ENCODE data around the gene NRSN2.
A peak's percentile ranks its signal among the peaks of the same experiment; 100 is the strongest.
"Not testable (repeated sequence)": the region's sequence is repeated elsewhere in the genome, so short reads cannot be mapped to it uniquely, and the experiment has no call there.

The NRSN2 gene

GRCh38 chr20:375265-375889, 28.5 kb downstream of the NRSN2 start:
- DNase-seq (ENCODE audit: low spot score) = no peak

- no peak for DNase-seq (ENCODE audit: low spot score)
These were observed 29.2 kb downstream of the NRSN2 start for GRCh38 chr20:376089-376488.

- no peak for DNase-seq (ENCODE audit: low spot score)
These were observed 29.8 kb downstream of the NRSN2 start for GRCh38 chr20:376750-377149.

- not testable (repeated sequence) for DNase-seq (ENCODE audit: low spot score)
These were observed 30.7 kb downstream of the NRSN2 start for GRCh38 chr20:377578-377977.

DNA sequence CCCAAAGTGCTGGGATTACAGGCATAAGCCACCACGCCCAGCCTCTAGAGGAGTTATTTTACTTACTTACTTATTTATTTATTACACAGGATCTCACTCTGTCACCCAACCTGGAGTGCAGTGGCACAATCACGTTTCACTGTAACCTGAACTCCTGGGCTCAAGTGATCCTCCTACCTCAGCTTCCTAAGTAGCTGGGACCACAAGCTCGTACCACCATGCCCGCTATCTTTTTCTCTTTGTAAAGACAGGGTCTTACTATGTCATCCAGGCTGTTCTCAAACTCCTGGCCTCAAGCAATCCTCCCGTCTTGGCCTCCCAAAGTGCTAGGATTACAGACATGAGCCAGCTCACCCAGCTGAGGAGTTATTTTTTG, 32.0 kb downstream of the NRSN2 start:
- no peak for DNase-seq (ENCODE audit: low spot score)

DNA sequence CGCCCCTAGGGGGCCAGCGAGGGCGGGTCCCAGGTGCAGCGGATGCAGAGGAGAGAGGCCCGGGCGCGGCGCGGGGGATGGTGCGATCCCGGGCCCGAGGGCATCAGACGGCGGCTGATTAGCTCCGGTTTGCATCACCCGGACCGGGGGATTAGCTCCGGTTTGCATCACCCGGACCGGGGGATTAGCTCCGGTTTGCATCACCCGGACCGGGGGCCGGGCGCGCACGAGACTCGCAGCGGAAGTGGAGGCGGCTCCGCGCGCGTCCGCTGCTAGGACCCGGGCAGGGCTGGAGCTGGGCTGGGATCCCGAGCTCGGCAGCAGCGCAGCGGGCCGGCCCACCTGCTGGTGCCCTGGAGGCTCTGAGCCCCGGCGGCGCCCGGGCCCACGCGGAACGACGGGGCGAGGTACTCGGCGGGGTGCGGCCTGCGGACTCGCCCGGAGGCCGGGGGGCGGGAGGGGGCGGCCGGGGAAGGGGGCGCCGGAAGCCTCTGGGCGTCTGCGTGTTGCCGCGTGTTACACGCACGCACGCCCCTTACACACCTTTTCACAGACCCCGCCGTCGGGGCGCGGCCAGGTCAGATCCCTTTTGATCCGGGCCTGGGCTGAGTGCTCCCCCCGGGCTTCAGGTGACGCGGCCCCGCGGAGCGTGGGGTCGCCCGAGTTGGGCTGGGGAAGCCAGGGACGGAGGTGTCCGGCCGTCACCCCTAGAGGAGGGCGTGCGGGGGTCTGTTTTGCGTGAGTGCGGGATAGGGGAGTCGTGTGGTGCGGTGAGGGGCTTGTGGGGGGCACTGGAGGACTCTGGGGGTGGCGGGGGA, 34.1 kb downstream of the NRSN2 start:
- peak; percentile 74 for DNase-seq (ENCODE audit: low spot score)

DNA sequence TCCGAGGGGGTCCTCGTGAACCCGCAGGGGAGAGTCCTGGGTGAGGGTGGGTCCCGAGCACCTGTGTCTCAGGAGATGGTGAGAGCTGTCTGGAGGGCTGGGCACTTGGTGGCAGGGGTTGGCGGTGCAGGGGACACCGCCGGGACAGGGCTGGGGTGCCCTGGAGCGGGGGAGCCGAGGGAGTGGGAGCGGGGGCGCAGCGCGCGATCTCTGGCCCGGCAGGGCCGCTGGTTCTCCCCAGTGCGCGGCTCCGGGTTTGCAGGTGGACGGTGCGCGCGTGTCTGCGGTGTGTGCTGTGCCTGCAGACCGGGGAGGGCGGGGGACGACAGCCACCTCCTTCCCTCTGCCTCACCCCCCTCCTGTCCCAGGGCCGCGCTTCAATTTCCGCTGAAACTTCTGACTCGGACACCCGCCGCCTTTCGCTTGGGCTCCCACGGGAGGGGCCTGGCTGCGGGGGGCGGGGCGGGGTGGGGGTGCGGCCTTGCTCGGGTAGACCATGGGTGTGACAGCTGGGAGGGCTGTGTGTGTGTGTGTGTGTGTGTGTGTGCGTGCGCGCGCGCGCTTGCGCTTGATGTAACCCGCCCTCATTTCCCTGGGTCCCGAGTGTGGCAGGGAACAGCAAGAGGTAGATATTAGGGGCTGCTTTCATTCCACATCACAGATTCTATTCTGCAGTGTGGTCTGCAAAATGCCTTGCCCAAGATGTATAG, 34.8 kb downstream of the NRSN2 start:
- peak; percentile 81 for DNase-seq (ENCODE audit: low spot score)

GRCh38 chr20:382291-383115, 35.6 kb downstream of the NRSN2 start:
- no peak for DNase-seq (ENCODE audit: low spot score)

DNA sequence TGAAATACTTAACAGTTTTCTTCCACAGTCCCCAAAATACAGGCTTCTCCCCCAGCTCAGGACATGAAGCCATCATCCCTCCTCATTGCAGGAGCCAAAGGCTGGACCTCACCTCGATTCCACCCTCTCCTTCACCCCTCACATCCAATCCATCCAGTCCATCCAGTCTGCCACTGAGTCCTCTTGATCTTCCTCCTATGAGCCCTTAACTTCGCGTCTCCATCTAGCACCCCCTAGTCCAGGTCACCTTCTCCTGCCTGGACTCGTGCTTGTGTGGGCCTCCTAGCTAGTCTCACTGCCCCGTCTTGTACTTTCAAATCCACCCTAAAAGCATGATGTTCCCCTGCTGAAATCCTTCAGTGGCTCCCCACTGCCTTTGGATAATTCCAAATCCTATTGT, 37.0 kb downstream of the NRSN2 start:
- DNase-seq (ENCODE audit: low spot score) = no peak

GRCh38 chr20:384723-385122, 37.8 kb downstream of the NRSN2 start:
- DNase-seq (ENCODE audit: low spot score) = no peak

DNA sequence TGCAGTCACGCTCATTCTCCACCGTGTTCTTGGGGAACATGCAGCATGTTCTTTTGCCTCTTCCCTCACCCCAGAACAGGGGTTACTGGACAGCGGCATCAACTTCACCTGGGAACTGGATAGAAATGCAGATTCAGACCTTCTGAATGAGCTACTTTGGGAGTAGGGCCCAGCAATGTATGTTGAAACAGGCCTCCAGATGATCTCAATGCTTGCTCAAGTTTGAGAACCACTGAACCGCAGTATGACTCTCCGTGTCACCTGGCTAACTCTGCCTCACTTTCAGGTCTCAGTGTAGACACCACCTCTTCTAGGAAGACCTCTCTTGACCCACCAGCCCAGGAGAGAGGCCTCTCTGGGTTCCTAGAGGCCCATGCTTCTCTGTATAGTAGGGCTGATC, 38.5 kb downstream of the NRSN2 start:
- no peak for DNase-seq (ENCODE audit: low spot score)

GRCh38 chr20:386634-387033, 39.7 kb downstream of the NRSN2 start:
- not testable (repeated sequence) for DNase-seq (ENCODE audit: low spot score)

DNA sequence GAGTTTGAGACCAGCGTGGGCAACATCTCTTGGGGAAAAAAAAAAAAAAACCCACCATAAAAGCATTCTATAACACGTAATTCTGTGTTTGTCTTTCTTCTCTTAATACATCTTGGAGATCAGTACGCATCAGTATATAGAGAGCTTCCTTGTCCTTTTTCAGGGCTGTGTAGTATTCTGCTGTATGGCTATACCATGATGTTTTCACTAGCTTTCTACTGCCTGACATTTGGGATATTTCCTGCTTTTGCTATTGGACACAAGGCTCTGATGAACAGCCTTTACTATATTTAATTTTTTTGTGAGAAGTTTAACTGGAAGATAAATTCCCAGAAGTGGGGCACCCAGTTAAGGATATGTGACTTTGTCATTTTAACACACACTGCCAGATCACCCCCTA, 40.6 kb downstream of the NRSN2 start:
- no peak for DNase-seq (ENCODE audit: low spot score)

GRCh38 chr20:388034-388994, 41.4 kb downstream of the NRSN2 start:
- DNase-seq (ENCODE audit: low spot score) = no peak

- DNase-seq (ENCODE audit: low spot score) = no peak
These were observed 42.3 kb downstream of the NRSN2 start for GRCh38 chr20:389220-389619.

- no peak for DNase-seq (ENCODE audit: low spot score)
These were observed 44.3 kb downstream of the NRSN2 start for GRCh38 chr20:391041-391711.

DNA sequence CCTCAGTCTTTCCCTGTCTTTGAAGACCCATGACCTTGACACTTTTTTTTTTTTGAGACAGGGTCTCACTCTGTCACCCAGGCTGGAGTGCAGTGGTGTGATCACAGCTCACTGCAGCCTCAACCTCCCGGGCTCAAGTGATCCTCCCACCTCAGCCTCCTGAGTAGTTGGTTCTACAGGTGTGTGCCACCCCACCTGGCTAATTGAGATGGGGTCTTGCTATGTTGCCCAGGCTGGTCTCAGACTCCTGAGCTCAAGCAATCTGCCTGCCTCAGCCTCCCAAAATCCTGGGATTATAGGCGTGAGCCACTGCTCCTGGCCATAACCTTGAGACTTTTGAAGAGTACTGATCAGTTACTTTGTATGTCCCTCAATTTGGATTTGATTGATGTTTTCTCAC, 46.4 kb downstream of the NRSN2 start:
- not testable (repeated sequence) for DNase-seq (ENCODE audit: low spot score)

DNA sequence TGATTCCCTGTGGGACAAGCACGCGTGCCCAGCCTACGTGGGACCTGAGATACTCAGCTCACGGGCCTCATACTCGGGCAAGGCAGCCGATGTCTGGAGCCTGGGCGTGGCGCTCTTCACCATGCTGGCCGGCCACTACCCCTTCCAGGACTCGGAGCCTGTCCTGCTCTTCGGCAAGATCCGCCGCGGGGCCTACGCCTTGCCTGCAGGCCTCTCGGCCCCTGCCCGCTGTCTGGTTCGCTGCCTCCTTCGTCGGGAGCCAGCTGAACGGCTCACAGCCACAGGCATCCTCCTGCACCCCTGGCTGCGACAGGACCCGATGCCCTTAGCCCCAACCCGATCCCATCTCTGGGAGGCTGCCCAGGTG, 49.3 kb downstream of the NRSN2 start:
- no peak for DNase-seq (ENCODE audit: low spot score)

DNA sequence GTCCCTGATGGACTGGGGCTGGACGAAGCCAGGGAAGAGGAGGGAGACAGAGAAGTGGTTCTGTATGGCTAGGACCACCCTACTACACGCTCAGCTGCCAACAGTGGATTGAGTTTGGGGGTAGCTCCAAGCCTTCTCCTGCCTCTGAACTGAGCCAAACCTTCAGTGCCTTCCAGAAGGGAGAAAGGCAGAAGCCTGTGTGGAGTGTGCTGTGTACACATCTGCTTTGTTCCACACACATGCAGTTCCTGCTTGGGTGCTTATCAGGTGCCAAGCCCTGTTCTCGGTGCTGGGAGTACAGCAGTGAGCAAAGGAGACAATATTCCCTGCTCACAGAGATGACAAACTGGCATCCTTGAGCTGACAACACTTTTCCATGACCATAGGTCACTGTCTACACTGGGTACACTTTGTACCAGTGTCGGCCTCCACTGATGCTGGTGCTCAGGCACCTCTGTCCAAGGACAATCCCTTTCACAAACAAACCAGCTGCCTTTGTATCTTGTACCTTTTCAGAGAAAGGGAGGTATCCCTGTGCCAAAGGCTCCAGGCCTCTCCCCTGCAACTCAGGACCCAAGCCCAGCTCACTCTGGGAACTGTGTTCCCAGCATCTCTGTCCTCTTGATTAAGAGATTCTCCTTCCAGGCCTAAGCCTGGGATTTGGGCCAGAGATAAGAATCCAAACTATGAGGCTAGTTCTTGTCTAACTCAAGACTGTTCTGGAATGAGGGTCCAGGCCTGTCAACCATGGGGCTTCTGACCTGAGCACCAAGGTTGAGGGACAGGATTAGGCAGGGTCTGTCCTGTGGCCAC, 49.9 kb downstream of the NRSN2 start:
- no peak for DNase-seq (ENCODE audit: low spot score)
